COLO668 (cell line): Measurements from ENCODE around the gene CABLES2.
"Not testable (repeated sequence)": the region's sequence is repeated elsewhere in the genome, so short reads cannot be mapped to it uniquely, and the experiment has no call there.

Source experiments
- DNase-seq: peaks from one replicate; lab custom pipeline; 2025; ENCODE audit not compliant: unreplicated experiment; lab: John Stamatoyannopoulos, UW

The CABLES2 gene

DNA sequence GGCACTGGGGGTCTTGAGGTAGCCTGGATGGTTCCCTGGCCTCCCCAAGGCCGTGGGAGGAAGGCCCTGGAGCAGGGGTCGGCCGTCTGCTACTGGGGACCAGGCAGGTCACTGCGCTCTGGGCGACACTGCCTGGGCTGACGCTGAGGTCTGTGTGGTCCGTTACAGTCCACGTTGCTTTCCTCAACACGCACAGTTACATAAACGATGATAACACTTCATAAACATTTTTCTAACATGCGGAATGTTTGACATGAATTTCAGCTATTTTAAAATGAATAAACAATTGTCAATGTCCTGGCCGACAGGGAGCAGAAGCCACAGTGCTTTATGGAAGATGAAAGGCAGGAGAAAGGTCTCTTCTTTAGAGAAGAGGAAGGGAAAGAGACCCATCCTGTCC, 30.4 kb upstream of the CABLES2 start:
- DNase-seq: no peak

DNA sequence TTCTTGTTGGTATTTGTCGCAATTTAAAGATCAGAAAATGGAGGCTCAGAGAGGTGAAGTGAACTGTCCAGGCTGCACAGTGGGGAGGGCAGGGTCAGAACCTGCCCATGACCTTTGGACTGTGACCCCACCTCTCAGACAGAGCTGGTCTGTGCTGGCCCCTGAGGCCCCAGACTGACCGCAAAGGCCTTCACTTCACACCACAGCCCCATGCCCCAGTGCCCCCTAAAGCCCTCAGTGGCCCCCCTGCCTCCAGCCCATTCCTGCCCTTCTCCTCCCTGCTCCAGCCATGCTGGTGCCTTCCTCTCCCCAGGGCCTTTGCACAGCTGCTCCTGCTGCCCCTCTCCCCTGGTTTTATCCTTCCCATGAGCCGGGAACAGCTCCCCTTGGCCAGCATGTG, 29.6 kb upstream of the CABLES2 start:
- DNase-seq: no peak

DNA sequence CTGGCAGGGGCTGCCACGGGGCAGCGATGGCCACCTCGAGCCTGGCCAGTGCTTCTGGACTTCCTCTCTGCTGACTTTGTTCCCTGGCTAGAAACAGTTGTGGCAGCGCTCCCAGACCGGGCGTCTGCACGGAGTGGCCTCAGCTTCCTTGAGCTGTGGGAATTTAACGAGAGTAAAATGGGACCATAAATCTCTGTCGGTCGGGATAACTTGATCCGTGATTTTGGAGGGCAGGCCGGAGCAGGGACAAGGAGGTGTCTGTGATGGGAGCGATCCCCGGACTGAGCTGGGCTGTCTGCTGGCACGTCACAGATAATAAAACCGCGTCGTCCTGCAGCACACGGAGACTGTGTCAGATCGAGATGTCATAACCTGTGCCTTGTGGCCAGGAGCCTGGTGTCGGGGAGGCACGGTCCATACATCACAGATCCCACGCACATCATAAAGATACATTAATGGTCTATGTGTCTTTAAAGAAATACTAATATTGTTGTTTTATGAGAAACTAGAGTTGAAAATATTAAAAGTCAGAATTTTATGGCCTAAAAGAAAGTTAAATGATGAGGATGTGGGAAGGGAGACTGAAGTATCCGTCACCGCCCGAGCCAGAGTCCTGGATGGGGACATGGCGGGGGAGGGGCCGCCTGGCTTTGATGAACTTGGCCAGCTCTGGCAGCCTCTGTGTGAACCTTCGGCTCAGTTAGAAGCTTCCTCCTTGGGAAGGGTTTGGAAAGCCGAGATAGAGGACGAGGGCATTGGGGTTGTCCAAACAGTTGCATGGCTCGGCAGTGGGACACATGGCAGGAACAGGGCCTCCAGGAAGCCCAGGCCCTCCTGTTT, 26.8 kb upstream of the CABLES2 start:
- DNase-seq: no peak

DNA sequence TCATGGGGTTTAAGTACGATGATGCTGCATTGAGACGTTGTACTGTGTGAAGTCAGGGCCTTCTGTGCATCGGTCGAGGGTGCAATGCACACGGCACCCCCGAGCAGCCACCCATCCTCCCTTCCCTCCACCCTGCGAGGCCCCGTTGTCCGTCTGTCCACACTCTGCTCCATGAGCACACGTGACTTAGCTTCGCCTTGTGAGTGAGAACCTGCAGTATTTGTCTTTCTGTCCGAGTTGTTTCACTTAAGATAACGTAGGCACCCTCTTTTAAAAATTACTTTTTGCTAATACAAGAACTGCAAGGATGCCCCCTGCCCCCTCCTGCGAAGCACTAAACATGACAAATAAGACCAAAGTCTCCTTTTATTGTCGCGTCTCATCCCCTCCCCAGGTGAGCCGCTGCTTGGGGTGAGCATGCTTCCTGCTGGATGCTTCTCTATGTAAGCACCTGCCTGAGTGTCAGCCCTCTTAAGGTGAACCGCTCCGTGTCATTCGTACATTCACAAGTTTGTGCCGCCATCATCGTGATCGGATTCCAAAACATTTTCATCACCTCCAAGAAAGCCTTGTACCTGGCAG, 23.9 kb upstream of the CABLES2 start:
- no peak for DNase-seq

DNA sequence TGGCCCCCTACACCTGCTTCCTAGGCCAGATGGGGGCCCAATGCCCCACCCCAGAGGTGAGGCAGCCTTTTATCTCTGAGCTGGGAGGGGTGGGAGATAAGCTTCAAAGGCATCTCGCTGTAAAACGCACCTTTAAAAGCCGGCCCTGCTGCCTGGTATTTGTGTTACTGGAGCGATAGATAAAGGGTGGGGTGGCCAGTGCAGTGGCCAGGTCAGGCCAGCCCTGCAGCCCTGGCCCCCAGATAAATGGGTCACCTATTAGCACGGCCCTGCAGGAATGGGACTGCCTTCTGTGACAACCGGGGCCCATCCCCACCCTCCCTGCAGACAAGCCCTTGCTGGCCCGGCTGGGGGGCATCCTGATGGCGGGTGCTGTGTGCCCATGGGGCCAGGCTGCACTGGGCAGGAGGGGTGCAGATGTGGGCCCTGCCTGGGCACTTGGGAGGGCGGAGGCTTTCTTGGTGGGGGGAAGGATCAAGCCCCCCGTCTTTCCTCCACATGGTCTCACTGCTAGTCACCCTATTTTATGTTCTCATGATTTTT, 23.3 kb upstream of the CABLES2 start:
- DNase-seq: no peak

DNA sequence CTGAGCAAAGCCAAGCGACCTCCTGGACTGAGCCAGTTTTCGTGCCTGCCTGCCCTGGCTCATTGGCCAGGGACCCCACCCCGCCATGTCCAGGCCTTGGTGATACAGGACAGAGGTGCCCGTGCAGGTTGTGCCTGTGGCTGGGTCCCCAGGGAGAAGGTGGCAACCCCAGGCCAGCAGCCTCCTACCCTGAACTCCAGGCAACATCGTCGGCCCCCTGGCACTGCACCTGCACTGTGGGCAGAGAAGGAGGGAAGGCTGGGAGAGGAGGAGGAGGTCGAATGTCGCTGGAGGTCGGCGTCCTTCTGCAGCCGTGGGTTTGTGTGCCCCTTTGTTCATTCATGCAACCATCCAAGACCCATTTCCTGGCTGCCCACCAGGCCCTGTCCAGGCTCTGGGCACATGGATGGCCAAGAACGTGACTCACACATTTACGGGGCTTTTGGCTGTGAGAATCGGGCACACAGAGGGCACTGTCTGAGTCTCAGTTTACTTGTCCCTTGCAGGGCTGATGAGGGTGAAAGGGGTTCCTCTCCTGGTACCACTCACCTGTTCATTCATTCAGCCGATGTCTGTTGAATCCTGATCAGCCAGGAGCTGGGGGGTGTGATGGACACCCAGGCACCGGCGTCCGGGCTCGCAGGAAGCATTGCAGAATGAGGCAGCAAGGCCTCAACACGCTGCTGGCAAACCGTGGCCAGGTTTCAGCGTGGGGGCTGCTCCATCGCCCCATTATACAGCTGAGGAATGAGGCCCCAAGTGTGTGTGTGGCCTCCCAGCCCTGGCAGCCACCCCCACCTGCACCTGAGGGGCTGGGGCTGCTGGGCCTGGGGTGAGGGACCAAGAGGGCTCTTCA, 22.6 kb upstream of the CABLES2 start:
- DNase-seq: no peak

DNA sequence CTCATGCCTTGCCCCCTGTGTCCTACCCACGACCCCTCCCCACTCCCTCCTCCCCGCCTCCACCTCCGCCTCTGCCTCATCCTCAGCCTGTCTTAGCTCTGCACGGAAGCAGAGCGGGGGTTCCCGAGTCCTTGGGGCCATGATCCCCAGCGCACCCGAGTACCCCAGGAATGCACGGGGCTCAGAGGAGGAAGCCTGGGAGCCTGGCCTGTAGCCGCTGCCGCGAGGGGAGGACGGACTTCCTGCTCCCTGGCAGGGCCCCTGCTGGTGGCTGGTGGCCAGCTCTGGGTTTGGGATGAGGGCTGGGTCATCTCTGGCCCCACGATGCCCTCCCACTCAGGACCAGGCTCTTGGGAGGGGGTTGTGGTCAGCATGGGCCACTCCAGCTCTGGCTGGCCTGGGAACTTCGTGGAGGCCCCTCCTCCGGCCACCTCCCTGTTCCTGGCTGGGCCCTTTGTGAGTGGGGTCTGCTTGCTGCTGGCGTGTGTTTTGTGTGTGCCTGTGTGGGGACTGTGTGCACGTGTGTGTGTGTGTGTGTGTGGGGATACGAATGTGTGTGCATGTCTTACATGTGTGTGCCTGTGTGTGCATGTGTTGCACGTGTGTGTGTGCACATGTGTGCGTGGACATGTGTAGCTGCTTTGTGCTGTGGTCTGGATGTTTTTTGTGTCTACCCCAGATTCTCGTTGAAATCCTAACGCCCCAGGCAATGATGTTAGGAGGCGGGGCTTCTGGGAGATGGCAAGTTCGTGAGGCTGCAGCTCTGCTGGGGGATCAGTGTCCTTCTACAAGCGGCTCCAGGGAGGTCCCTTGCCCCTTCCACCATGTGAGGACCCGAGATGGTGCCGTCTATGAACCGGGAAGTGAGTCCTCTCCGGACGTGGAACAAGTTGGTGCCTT, 21.6 kb upstream of the CABLES2 start:
- no peak for DNase-seq

DNA sequence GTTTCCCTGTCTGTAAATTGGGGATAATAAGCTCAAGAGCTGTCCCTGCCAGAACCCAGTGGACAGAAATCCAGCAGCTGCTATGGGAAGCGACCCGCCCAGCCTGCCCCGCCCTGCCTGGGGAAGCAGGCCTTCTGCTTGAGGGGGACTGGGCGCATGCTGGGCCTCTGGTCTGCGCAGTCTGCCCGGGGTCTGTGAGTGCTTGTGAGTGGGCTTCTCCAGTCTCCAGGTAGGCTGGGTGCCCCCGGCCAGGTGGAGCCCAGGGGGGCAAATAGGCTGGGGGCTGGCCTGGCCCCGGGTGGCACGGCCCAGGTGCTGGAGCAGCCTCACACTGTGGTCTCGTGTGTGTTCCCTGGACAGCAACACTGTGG, 20.9 kb upstream of the CABLES2 start:
- DNase-seq: no peak

DNA sequence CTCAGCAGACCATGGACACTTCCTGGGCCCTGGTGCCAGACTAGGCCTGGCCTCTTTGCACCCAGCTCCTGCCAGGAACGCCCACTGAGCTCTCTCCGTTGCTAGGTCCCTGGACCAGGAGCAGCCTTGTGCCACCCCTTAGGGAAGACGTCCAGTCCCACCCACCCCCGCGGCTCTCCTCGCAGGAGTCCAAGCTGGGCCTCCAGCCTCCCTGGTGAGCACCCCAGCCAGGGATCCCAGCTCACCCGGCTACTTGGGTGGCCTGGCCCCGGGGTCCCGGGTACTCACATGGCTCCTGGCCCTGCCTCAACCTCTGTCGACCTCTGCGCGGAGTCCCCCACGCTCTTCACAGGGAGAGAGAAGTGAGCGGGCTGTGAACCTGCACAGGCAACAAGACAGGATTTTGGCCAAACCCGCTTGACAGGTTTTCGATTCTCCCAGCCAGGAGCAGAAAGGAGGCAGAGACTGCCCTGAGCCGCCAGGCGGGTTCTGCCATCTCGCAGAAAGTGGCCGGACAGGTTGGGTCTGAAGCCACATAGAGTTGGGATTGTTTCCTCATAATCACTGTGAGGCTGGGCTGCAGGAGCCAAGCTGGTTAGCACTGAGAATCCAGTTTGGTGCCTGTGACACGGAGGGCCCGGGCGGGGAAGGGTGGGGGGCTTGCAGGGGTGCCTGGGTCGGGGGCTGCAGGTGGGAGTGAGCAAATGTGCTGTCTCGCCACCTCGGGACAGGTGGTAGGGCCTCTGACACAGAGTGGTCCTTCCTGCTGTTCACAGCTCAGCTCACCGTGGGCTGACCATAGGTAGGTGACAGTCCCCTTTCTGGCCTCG, 20.3 kb upstream of the CABLES2 start, which contains the start of gene RBBP8NL:
RBBP8NL (minus strand) TSS at position 368 of the 830 bp plus-strand sequence. CDS start 7,892 bp downstream, outside the sequence.
- peak; percentile 89 for DNase-seq

DNA sequence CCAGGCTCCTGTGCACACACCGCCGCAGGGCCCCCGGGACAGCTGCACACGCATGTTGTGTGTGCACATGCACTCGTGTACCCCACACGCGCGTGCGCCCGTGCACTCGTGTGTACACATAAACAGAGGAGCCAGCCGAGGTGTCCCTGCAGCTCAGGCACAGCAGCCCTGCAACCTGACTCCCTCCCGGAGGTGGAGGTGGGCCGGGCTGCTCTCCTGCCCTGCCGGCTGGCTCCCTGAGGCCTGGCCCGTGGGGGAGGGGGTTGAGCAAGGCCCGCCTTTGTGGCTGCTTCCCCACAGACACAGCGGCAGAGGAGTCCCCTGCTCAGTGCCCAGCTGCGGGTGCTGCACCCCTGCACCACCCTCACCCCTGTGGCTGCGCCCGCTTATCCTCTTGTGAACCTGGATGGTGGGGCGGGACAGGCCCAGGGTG, 19.6 kb upstream of the CABLES2 start:
- peak; percentile 76 for DNase-seq

DNA sequence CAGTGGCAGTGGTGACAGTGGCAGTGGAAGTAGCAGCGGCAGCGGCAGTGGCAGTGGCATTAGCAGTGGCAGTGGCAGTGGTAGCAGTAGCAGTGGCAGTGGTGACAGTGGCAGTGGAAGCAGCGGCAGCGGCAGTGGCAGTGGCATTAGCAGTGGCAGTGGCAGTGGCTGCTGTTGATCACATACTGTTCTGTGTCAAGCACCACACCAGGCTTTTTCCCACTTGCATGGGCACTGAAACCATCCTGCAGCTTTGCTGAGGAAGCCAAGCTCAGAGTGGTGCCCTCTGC, 18.9 kb upstream of the CABLES2 start:
- DNase-seq: not testable (repeated sequence)

DNA sequence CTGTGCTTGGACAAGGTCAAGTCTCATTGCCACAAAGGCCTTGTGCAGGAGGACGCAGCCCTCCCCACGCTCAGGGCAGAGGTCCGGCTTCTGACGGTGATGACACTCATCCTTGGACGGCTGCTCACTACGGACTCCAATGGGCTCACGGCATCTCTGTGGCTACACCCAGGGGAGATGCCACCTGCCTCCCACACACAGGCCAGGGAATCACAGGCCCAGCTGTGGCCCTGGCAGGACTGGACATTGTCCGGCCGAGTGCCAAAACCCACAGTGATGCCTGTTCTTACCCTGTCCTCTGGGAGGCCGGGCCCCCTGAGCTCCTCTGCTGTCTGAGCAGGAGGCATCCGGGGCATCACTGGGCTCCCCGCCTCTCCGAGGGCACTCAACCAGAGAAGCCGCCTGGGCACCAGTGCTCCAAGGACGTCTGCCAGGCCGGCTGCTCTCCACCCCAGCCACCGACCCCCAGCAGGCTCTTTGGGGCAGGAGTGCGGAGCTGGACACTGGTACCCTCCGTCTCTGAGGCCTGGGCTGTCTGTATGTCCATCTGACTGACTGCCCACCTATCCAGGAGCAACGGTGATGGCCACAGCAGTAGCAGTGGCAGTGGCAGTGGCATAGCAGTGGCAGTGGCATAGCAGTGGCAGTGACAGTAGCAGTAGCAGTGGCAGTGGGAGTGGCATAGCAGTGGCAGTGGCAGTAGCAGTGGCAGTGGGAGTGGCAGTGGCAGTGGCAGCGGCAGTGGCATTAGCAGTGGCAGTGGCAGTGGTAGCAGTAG, 18.4 kb upstream of the CABLES2 start:
- DNase-seq: no peak

DNA sequence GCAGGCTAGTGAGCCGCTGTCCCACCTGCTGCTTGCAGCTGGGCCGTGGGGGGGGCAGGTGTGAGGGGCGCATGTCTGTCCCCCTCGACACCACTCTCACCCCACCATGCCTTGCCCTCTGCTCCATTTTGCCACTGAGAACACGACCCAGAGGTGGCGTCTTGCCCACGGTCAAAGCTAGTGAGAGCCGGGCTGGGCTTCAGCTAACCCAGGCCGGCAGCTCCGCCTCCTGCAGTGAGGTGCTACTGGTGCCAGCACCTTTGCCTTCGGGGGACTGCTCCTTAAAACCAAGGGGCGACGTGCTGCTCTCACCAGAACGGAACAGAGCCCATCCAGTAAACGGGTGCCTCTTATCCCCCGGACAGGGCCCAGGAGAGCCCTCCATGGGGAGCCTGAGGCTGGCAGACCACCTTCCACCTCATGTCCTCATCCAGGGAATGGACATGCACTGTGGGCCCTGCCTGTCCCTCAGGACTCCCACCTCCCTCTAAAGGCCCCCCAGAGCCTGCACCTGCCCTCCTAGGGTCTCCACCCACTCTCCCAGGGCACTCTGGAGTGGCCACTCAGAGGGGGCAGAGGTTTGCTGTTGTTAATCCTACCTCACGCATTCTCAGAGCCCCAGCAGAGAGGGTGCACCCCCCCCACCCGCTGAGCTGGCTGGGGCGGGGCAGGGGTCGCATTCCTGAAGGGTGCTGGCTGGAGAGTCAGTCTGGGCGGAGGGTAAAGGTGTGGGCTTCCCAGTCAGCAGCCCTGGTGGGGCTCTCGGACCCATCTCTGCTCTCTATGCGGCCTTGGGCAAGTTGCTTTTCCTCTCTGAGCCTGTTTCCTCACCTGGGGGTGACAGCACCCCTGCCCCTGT, 17.4 kb upstream of the CABLES2 start:
- DNase-seq: no peak

DNA sequence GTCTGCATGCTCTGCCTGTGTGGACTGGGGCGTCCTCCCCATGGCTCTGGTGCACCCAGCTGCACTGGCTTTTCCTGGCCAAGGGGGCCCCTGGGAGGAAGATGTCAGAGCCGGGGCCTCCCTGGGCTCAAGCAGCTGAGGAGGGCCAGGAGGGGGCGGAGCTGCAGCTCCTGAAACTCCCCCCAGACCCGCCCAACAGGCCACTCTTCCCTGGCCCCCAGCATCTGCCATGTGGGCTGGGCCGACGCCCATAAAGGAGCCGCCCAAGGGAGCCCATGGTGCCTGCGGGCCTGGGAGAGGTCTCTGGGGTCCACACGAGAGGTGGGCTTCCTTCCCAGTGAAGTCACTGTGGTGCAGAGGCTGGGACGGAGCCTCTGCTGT, 16.2 kb upstream of the CABLES2 start:
- DNase-seq: no peak

DNA sequence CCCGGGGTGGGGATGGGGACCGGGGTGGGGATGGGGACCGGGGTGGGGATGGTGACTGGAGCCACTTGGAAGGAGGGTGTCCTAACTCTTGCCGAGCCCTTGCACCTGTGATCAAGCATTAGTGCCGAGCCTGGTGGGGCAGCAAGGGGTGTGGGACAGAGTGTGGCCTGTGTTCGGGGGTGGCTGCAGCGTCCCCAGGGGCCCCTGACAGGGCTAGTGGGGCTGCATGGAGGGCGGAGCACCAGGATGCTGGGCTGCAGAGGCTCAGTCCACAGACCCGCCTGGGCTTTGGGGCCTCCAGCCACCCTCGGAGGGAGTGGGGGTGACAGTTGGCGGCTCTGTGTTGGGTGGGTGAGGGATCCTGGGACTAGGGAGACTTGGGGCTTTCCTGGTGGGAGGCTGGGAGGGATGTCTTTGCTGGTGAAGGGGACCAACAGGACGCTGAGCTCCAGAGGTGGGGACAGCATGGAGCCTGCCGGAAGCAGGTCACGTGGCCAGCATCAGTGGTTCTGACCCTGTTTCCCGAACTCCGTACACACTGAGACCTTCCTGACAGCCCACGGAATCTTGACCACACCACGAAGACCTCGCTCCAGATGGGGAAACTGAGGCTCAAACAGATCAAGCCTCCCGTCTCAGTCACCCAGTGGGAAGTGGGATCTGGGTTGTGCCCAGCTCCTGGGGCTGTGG, 15.7 kb upstream of the CABLES2 start:
- no peak for DNase-seq

DNA sequence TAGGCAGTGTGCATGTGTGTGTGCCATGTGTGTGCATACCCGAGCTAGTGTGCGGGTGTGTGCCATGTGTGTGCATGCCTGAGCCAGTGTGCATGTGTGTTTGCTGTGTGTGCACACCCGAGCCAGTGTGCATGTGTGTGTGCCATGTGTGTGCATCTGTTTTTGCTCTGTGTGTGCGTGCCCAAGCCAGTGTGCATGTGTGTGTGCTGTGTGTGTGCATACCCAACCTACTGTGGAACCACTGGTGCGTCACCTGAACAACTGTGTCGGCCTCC, 14.6 kb upstream of the CABLES2 start:
- no peak for DNase-seq

DNA sequence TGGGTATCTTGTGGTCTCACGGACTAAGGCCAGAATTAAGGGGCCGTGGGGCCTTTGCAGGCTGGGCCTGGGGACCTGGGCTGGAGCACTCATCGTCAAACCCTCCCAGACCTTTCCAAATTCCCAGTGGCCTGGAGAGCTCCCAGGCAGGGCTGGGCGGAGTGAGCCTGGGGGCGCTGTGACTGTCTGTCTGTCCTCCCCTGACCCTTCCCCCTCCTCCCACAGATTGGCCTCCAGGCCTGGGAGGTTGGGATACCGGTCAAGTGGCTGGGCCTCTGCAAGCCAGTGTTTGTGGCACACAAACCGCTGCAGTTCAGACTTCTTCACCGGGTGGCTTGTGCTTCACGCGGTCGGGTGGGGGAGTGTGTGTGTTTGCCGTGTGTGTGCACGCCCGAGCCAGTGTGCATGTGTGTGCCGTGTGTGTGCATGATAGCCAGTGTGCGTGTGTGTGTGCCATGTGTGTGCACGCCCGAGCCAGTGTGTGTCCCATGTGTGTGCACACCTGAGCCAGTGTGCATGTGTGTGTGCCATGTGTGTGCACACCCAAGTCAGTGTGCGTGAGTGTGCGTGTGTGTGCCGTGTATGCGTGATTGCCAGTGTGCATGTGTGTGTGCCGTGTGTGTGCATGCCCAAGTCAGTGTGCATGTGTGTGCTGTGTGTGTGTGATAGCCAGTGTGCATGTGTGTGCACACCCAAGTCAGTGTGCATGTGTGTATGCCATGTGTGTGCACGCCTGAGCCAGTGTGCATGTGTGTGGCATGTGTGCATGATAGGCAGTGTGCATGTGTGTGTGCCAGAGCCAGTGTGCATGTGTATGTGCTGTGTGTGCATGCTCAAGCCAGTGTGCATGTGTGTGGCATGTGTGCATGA, 14.0 kb upstream of the CABLES2 start:
- no peak for DNase-seq
